ENCODE measurements around the gene MICAL2.
A peak's percentile ranks its signal among the peaks of the same experiment; 100 is the strongest.

The MICAL2 gene

GRCh38 chr11:12110201-12110713 lies at the start of gene MICAL2:
MICAL2 (plus strand) TSS chr11:12110590; CDS start chr11:12162156, 51,566 bp downstream.
- peak; percentile 65 for DNase-seq (ENCODE audit: low read depth, low spot score)

- no peak for DNase-seq (ENCODE audit: low read depth, low spot score)
Measured at GRCh38 chr11:12061851-12062560, 48.4 kb upstream of the MICAL2 start.

GRCh38 chr11:12063251-12063650 lies 47.1 kb upstream of the MICAL2 start:
- no peak for DNase-seq (ENCODE audit: low read depth, low spot score)

- DNase-seq (ENCODE audit: low read depth, low spot score) = no peak
Measured at GRCh38 chr11:12064136-12064953, 46.0 kb upstream of the MICAL2 start.

- DNase-seq (ENCODE audit: low read depth, low spot score) = no peak
Measured at GRCh38 chr11:12064954-12065280, 45.5 kb upstream of the MICAL2 start.

- DNase-seq (ENCODE audit: low read depth, low spot score) = no peak
Measured at GRCh38 chr11:12066056-12066798, 44.2 kb upstream of the MICAL2 start.

- no peak for DNase-seq (ENCODE audit: low read depth, low spot score)
Measured at GRCh38 chr11:12066799-12067508, 43.4 kb upstream of the MICAL2 start.

GRCh38 chr11:12067796-12068357 lies 42.5 kb upstream of the MICAL2 start:
- DNase-seq (ENCODE audit: low read depth, low spot score) = no peak

- no peak for DNase-seq (ENCODE audit: low read depth, low spot score)
Measured at GRCh38 chr11:12069066-12069676, 41.2 kb upstream of the MICAL2 start.

GRCh38 chr11:12070446-12071267 lies 39.7 kb upstream of the MICAL2 start:
- no peak for DNase-seq (ENCODE audit: low read depth, low spot score)

GRCh38 chr11:12071574-12071973 lies 38.8 kb upstream of the MICAL2 start:
- DNase-seq (ENCODE audit: low read depth, low spot score) = no peak

- DNase-seq (ENCODE audit: low read depth, low spot score) = no peak
Measured at GRCh38 chr11:12073436-12073835, 37.0 kb upstream of the MICAL2 start.

- no peak for DNase-seq (ENCODE audit: low read depth, low spot score)
Measured at GRCh38 chr11:12073886-12074285, 36.5 kb upstream of the MICAL2 start.

GRCh38 chr11:12074529-12075195 lies 35.7 kb upstream of the MICAL2 start:
- DNase-seq (ENCODE audit: low read depth, low spot score) = no peak

- DNase-seq (ENCODE audit: low read depth, low spot score) = no peak
Measured at GRCh38 chr11:12075291-12075690, 35.1 kb upstream of the MICAL2 start.

- DNase-seq (ENCODE audit: low read depth, low spot score) = no peak
Measured at GRCh38 chr11:12075822-12076821, 34.3 kb upstream of the MICAL2 start.

- no peak for DNase-seq (ENCODE audit: low read depth, low spot score)
Measured at GRCh38 chr11:12076840-12077534, 33.4 kb upstream of the MICAL2 start.

Measured in activated naive CD8-positive, alpha-beta T cell treated with anti-CD3 and anti-CD28 coated beads, Interleukin-2, amount 50 U/mL, for 16 hours (primary cell).